GM12878 (cell line): ENCODE data around the gene SAPCD2. TPM values are rescaled to one million over a fixed set of nuclear protein-coding genes. Genes with fewer than 3 reads are reported as not detected.

Source experiments
- BCL11A ChIP-seq: IDR thresholded peaks from 2 replicates; pipeline ENCODE4 v1.6.1; 2011; ENCODE audit warnings: low read depth, low read length
- BHLHE40 ChIP-seq, 2 experiments: fragments of 450-650 bp in 1 of 2; IDR thresholded peaks; 2 replicates each; pipeline ENCODE4 v1.6.1; 2011 to 2017; ENCODE audit warnings: low read depth in 2 of 2, borderline replicate concordance in 1 of 2, improper control_type of control experiment in 1 of 2, low read length in 1 of 2, mild to moderate bottlenecking in 1 of 2
- CREB1 ChIP-seq: IDR thresholded peaks from 2 replicates; pipeline ENCODE4 v1.6.1; 2012; ENCODE audit warnings: low read depth, mild to moderate bottlenecking, inconsistent platforms
- ETV6 ChIP-seq, 2 experiments: fragments of 450-650 bp in 1 of 2; IDR thresholded peaks in 1 of 2; conservative IDR thresholded peaks in 1 of 2; 2 replicates each; pipeline ENCODE4 v1.6.1; 2014; ENCODE audit warnings: antibody characterized with exemption in 1 of 2, borderline replicate concordance in 1 of 2, low read depth in 1 of 2, mild to moderate bottlenecking in 1 of 2, moderate library complexity in 1 of 2
- EZH2 ChIP-seq: IDR thresholded peaks from 2 replicates; pipeline ENCODE4 v1.6.1; 2012; ENCODE audit warnings: low read depth, mild to moderate bottlenecking, control low read depth, inconsistent platforms, low read length, borderline replicate concordance; ENCODE audit not compliant: control insufficient read depth
- HDGF ChIP-seq: fragments of 450-650 bp; IDR thresholded peaks from 2 replicates; pipeline ENCODE4 v1.6.1; 2016; ENCODE audit warnings: antibody characterized with exemption
- IKZF2 ChIP-seq, 2 experiments: fragments of 450-650 bp; IDR thresholded peaks; 2 replicates each; pipeline ENCODE4 v1.6.1; 2017; ENCODE audit warnings: mild to moderate bottlenecking in 2 of 2, moderate library complexity in 2 of 2
- KAT2A ChIP-seq: conservative IDR thresholded peaks from 2 replicates; pipeline ENCODE4 v1.6.1; 2011; ENCODE audit warnings: low read depth, low read length; ENCODE audit not compliant: control insufficient read depth
- NR2C2 ChIP-seq: IDR thresholded peaks from 2 replicates; pipeline ENCODE4 v1.6.1; 2011; ENCODE audit warnings: borderline replicate concordance, low read depth; ENCODE audit not compliant: control insufficient read depth, insufficient read length
- PAX5 ChIP-seq: IDR thresholded peaks from 2 replicates; pipeline ENCODE4 v1.6.1; 2011; ENCODE audit warnings: low read depth, low read length, borderline replicate concordance
- POU2F2 ChIP-seq: IDR thresholded peaks from 3 replicates; pipeline ENCODE4 v1.6.1; 2011; ENCODE audit warnings: low read depth, mild to moderate bottlenecking, low read length, borderline replicate concordance
- RAD21 ChIP-seq: IDR thresholded peaks from 2 replicates; pipeline ENCODE4 v1.6.1; 2011; ENCODE audit warnings: mild to moderate bottlenecking, low read depth, low read length, moderate library complexity; ENCODE audit not compliant: insufficient read depth
- SMAD1 ChIP-seq: fragments of 450-650 bp; IDR thresholded peaks from 2 replicates; pipeline ENCODE4 v1.6.1; 2018; ENCODE audit warnings: mild to moderate bottlenecking, low read depth; ENCODE audit not compliant: partially characterized antibody
- SMC3 ChIP-seq: IDR thresholded peaks from 2 replicates; pipeline ENCODE4 v1.6.1; 2011; ENCODE audit warnings: low read length, improper control_type of control experiment, borderline replicate concordance
- SP1 ChIP-seq: IDR thresholded peaks from one replicate; pipeline ENCODE4 v1.6.1; 2011; ENCODE audit warnings: low read depth, low read length
- STAT1 ChIP-seq: fragments of 450-650 bp; conservative IDR thresholded peaks from 2 replicates; pipeline ENCODE4 v1.6.1; 2014; ENCODE audit warnings: antibody characterized with exemption, mild to moderate bottlenecking
- ZZZ3 ChIP-seq: IDR thresholded peaks from 2 replicates; pipeline ENCODE4 v1.6.1; 2011; ENCODE audit warnings: low read depth; ENCODE audit not compliant: control insufficient read depth, insufficient read length
- polyA plus RNA-seq, 11 experiments: library from polyadenylated mRNA; depleted of rRNA in 4 of 11; unstranded in 6 of 11; stranded (reverse) in 5 of 11; fragments of >200 nt; fragmentation: Nextera tagmentation in 4 of 11; fragmentation: Illumina TruSeq in 1 of 11; extraction: Ambion mirVana in 4 of 11; extraction: Trizol in 1 of 11; gene quantifications; 1 replicate in 1 of 11; 2 replicates in 10 of 11; pipeline versions ENCODE4 v1.2.1 to v1.2.3, GENCODE V29; 2011 to 2016; ENCODE audit warnings: inconsistent platforms in 2 of 11, missing spikeins in 2 of 11, low read depth in 1 of 11
- total RNA-seq, 4 experiments: library from RNA; depleted of rRNA in 3 of 4; stranded (reverse); fragments of >200 nt in 3 of 4; fragmentation: Illumina TruSeq in 1 of 4; extraction: Trizol in 1 of 4; gene quantifications; 2 replicates each; pipeline versions ENCODE4 v1.2.1 to v1.2.3, GENCODE V29; 2013 to 2021
- TF ChIP-seq, protein P1 (sequence below): IDR thresholded peaks from 2 replicates; pipeline ENCODE4 v1.6.1; 2011; ENCODE audit warnings: mild to moderate bottlenecking, low read depth, low read length, moderate library complexity; ENCODE audit not compliant: insufficient replicate concordance
- TF ChIP-seq, protein P2 (sequence below), 3 experiments: IDR thresholded peaks in 2 of 3; conservative IDR thresholded peaks in 1 of 3; 2 replicates each; pipeline ENCODE4 v1.5.1; 2011; ENCODE audit warnings: low read depth in 3 of 3, low read length in 3 of 3, mild to moderate bottlenecking in 3 of 3, control low read depth in 2 of 3, moderate library complexity in 2 of 3, inconsistent platforms in 1 of 3, mixed read lengths in 1 of 3; ENCODE audit not compliant: control insufficient read depth in 2 of 3, insufficient read depth in 1 of 3; ENCODE audit errors: extremely low read depth in 1 of 3
- TF ChIP-seq, protein P3 (sequence below): IDR thresholded peaks from 2 replicates; pipeline ENCODE4 v1.6.1; 2012; ENCODE audit warnings: mild to moderate bottlenecking, low read depth, low read length

Gene SAPCD2
- total and polyA plus RNA-seq, 10 of the 15 experiments (the other 5 are each of a cell fraction or from before 2014, with no cell fraction given) = 1.6 to 35.2 (median 7.2) TPM

DNA sequence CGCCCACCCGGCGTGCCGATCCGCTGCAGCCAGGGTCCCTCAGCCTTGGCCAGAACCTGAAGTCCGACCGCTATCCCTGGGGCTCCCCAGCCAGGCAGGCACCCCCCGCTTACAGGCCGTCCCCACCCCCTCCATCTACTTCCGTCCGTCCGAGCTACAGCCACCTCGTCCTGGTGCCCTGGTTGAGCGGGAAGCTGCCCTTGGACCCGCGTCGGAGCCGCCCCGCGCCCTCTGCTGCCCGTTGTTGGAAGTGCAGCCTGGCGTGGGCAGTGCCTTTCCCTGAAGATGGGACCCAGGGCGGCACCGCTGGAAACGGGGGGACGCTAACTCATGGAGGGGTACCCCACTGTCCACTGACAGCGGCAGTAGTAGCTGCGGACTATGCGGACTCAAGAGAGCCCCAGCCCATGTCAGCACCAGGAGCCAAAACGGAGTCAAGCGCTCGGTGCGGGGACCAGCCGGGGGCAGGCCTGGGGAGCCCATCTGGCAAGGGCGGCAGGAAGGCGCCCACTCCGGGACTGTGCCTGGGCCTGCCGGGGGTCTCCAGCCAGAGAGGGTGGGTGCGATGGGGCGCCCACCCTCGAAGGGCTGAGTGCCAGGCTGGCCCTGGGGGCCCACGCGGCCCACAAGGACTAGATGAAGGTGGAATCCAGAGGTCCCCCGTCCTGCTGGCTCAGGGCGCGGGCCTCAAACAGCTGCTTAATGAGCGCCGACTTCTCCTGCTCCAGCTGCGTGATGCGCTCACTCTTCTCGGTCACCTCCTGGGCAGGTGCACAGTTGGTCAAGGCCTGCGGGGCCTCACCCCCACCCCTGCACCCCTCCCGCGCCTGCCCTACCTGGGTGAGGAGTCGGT is 6.1 kb downstream of the SAPCD2 start (continued):
- TF ChIP-seq, protein P1, sequence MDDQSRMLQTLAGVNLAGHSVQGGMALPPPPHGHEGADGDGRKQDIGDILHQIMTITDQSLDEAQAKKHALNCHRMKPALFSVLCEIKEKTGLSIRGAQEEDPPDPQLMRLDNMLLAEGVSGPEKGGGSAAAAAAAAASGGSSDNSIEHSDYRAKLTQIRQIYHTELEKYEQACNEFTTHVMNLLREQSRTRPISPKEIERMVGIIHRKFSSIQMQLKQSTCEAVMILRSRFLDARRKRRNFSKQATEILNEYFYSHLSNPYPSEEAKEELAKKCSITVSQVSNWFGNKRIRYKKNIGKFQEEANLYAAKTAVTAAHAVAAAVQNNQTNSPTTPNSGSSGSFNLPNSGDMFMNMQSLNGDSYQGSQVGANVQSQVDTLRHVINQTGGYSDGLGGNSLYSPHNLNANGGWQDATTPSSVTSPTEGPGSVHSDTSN = no peak
- no peak for TF ChIP-seq KAT2A
- no peak for TF ChIP-seq PAX5
- 0 out of 4 replicates have a peak, but pooled peaks of 1 of the 2 experiments have one; percentile 7 for TF ChIP-seq BHLHE40 (IDR thresholded peaks at IDR 0.05; ENCODE audit: borderline replicate concordance in 1 of 2, low read depth in 2 of 2, low read length in 1 of 2)
- TF ChIP-seq, protein P2, sequence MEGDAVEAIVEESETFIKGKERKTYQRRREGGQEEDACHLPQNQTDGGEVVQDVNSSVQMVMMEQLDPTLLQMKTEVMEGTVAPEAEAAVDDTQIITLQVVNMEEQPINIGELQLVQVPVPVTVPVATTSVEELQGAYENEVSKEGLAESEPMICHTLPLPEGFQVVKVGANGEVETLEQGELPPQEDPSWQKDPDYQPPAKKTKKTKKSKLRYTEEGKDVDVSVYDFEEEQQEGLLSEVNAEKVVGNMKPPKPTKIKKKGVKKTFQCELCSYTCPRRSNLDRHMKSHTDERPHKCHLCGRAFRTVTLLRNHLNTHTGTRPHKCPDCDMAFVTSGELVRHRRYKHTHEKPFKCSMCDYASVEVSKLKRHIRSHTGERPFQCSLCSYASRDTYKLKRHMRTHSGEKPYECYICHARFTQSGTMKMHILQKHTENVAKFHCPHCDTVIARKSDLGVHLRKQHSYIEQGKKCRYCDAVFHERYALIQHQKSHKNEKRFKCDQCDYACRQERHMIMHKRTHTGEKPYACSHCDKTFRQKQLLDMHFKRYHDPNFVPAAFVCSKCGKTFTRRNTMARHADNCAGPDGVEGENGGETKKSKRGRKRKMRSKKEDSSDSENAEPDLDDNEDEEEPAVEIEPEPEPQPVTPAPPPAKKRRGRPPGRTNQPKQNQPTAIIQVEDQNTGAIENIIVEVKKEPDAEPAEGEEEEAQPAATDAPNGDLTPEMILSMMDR (IDR thresholded peaks at IDR 0.05 in 2 of 3, conservative IDR thresholded peaks at IDR 0.05 in 1 of 3; ENCODE audit: control insufficient read depth in 2 of 3, extremely low read depth in 1 of 3, insufficient read depth in 1 of 3, low read depth in 3 of 3, low read length in 3 of 3) = peak; percentile 78 to 96 (median 85)
- no peak for TF ChIP-seq IKZF2 (IDR thresholded peaks at IDR 0.05)
- TF ChIP-seq HDGF = 0 out of 2 replicates have a peak, but pooled peaks have one; percentile 81
- no peak for TF ChIP-seq SMAD1
- no peak for TF ChIP-seq ZZZ3
- TF ChIP-seq, protein P3, sequence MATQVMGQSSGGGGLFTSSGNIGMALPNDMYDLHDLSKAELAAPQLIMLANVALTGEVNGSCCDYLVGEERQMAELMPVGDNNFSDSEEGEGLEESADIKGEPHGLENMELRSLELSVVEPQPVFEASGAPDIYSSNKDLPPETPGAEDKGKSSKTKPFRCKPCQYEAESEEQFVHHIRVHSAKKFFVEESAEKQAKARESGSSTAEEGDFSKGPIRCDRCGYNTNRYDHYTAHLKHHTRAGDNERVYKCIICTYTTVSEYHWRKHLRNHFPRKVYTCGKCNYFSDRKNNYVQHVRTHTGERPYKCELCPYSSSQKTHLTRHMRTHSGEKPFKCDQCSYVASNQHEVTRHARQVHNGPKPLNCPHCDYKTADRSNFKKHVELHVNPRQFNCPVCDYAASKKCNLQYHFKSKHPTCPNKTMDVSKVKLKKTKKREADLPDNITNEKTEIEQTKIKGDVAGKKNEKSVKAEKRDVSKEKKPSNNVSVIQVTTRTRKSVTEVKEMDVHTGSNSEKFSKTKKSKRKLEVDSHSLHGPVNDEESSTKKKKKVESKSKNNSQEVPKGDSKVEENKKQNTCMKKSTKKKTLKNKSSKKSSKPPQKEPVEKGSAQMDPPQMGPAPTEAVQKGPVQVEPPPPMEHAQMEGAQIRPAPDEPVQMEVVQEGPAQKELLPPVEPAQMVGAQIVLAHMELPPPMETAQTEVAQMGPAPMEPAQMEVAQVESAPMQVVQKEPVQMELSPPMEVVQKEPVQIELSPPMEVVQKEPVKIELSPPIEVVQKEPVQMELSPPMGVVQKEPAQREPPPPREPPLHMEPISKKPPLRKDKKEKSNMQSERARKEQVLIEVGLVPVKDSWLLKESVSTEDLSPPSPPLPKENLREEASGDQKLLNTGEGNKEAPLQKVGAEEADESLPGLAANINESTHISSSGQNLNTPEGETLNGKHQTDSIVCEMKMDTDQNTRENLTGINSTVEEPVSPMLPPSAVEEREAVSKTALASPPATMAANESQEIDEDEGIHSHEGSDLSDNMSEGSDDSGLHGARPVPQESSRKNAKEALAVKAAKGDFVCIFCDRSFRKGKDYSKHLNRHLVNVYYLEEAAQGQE = no peak
- TF ChIP-seq POU2F2 = no peak
- TF ChIP-seq BCL11A = no peak
- TF ChIP-seq SP1 = no peak
- peak; percentile 61 for TF ChIP-seq RAD21
- no peak for TF ChIP-seq ETV6 (conservative IDR thresholded peaks at IDR 0.05 in 1 of 2, IDR thresholded peaks at IDR 0.05 in 1 of 2; ENCODE audit: borderline replicate concordance in 1 of 2, low read depth in 1 of 2)
- peak; percentile 47; the same call in 1 of the 2 replicates for TF ChIP-seq CREB1
- no peak for TF ChIP-seq NR2C2
- TF ChIP-seq SMC3 = peak; percentile 68
- no peak for TF ChIP-seq EZH2
- TF ChIP-seq STAT1 = no peak
